ENCODE data around the gene HIRA. TPM values are rescaled to one million over a fixed set of nuclear protein-coding genes. Genes with fewer than 3 reads are reported as not detected.
A peak's percentile ranks its signal among the peaks of the same experiment; 100 is the strongest.

The HIRA gene
- total and polyA plus RNA-seq, 9 of the 15 experiments (the other 6 are each of a cell fraction or from before 2014, with no cell fraction given) = 0.96 to 132 (median 58.4) TPM

DNA sequence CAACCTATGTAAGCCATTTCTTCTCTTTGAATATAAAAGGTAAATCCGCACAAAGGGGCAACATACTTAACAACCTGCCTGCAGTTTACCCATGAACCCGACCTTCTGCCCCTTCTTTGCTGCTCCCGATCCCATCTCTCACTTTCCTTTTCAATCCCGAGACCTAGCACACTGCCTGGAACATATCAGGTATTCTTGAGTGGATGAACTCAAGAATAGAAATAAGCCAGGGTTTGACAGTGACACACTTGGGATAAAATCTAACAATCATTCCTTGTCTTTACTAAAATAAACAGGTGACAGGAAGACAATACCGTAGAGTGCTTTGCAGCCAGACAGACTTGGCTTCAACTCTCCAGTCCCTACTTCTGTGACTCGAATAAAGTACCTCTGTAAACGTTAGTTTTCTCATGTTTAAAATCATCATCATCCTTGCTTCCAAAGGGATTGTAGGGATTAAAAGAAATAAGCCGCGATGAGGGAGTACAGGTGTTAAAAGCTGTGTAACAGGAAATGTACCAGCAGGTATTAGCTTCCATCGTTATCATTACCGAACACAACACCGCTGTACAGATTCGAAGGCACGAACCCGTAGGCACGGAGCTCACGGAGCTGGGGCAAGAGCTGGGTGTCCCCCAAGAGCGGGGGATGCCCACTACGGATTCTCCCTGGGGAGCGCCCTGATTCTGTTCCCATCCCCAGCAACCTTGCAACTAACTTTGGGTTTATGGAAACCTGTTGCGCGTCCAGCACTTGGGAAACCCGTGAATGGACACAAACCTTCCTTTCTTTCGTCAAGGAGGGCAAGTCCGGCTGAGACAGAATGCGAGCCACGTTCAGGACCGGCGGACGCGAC, 46.7 kb upstream of the HIRA start:
- Histone ChIP-seq H3K9me1 (ENCODE audit: control insufficient read depth, insufficient read depth, low read length) (no peaks in the 10 kb centered on the region), H3K79me2 (ENCODE audit: control insufficient read depth, insufficient read depth, low read length) (peaks cover 87% of the 10 kb centered on the region), H3K27ac (ENCODE audit: extremely low read depth, low read depth, low read length) (peak overlapping the region; percentile 97), H4K20me1 (replicated peaks; ENCODE audit: control insufficient read depth, insufficient read depth, low read length) (peaks cover 37% of the 10 kb centered on the region), H3K27me3 (ENCODE audit: control insufficient read depth in 2 of 2, insufficient read depth in 2 of 2, low read length in 2 of 2) (no peaks in the 10 kb centered on the region), H3K9ac (ENCODE audit: insufficient read depth in 1 of 2, low read depth in 2 of 2, low read length in 2 of 2) (peak overlapping the region; percentile 96 to 97), H3K9me3 (replicated peaks; ENCODE audit: control insufficient read depth, insufficient read depth, low read depth, low read length) (no peaks in the 10 kb centered on the region), H3K4me1 (replicated peaks in 1 of 2; ENCODE audit: control insufficient read depth in 2 of 2, insufficient read depth in 2 of 2, low read length in 2 of 2) (peaks cover 7 to 16% of the 10 kb centered on the region in 2 experiments), H3K4me3 (peak overlapping the region; percentile 70), H3K4me2 (ENCODE audit: insufficient read depth, low read length) (peak overlapping the region; percentile 97), H2AFZ (ENCODE audit: low read depth, low read length) (peak overlapping the region; percentile 99), H3K36me3 (ENCODE audit: control insufficient read depth, insufficient read depth, low read length) (peaks cover 64% of the 10 kb centered on the region)
- ATAC-seq (peak; percentile 1; the same call in 2 of the 3 replicates), FAIRE-seq (no peak), DNase-seq (ENCODE audit: extremely low read depth in 1 of 4, low spot score in 3 of 4) (peak in 1 of 4 experiments; percentile 70)
- under 1% methylated on average over 31 of the region's 31 CpGs for WGBS (ENCODE audit: insufficient coverage, low coverage, missing lambda C conversion rate)
- CTCF ChIA-PET (ENCODE audit: low intra/inter-chr PET ratio) = interaction anchor here (0.5 to 2.1 kb wide), 8 partner anchors 47 to 525 kb away, joined by 3 to 14 read pairs (median 5); partner anchors contain the start of genes CLTCL1, HIRA and SLC25A1
- BruUV-seq (replicated peaks) = TSS peak; percentile 50
- intact Hi-C loops (cut with micrococcal nuclease) (loop anchor here (1.0 to 5.0 kb wide), 5 partner anchors 81 to 356 kb away; partner anchors contain the start of gene DGCR2), in situ Hi-C loops (cut with MboI) (no loop called here)
- POLR2A ChIA-PET = interaction anchor here (0.7 to 5.4 kb wide), 21 partner anchors 13 to 610 kb away, joined by 3 to 148 read pairs (median 4); partner anchors contain the start of genes C22orf39, CLTCL1, ESS2 and HIRA
- TF ChIP-seq, protein P1, sequence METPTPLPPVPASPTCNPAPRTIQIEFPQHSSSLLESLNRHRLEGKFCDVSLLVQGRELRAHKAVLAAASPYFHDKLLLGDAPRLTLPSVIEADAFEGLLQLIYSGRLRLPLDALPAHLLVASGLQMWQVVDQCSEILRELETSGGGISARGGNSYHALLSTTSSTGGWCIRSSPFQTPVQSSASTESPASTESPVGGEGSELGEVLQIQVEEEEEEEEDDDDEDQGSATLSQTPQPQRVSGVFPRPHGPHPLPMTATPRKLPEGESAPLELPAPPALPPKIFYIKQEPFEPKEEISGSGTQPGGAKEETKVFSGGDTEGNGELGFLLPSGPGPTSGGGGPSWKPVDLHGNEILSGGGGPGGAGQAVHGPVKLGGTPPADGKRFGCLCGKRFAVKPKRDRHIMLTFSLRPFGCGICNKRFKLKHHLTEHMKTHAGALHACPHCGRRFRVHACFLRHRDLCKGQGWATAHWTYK (CRISPR knock-in tag; IDR thresholded peaks at IDR 0.05) = peak; percentile 51; the same call in 1 of the 2 replicates
- TF ChIP-seq, protein P2, sequence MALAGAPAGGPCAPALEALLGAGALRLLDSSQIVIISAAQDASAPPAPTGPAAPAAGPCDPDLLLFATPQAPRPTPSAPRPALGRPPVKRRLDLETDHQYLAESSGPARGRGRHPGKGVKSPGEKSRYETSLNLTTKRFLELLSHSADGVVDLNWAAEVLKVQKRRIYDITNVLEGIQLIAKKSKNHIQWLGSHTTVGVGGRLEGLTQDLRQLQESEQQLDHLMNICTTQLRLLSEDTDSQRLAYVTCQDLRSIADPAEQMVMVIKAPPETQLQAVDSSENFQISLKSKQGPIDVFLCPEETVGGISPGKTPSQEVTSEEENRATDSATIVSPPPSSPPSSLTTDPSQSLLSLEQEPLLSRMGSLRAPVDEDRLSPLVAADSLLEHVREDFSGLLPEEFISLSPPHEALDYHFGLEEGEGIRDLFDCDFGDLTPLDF (CRISPR knock-in tag; IDR thresholded peaks at IDR 0.05) = peak; percentile 76; the same call in 1 of the 2 replicates
- TF ChIP-seq RUNX1 (IDR thresholded peaks at IDR 0.05; ENCODE audit: low read depth) (no peak), KLF6 (CRISPR knock-in tag; IDR thresholded peaks at IDR 0.05; ENCODE audit: borderline replicate concordance) (no peak), PHB (CRISPR knock-in tag; IDR thresholded peaks at IDR 0.05) (peak; percentile 30; the same call in 1 of the 2 replicates), SAP30 (IDR thresholded peaks at IDR 0.05; ENCODE audit: borderline replicate concordance, insufficient read depth, low read depth, low read length, poor library complexity, severe bottlenecking) (peak; percentile 97), FIP1L1 (IDR thresholded peaks at IDR 0.05; ENCODE audit: low read depth, low read length, poor library complexity, severe bottlenecking) (no peak), FOXK2 (conservative IDR thresholded peaks at IDR 0.05 in 1 of 2, IDR thresholded peaks at IDR 0.05 in 1 of 2; ENCODE audit: low read depth in 2 of 2) (no peak), RFX5 (IDR thresholded peaks at IDR 0.05; ENCODE audit: low read depth, low read length) (no peak; the same call in 1 of the 2 replicates), PHF21A (IDR thresholded peaks at IDR 0.05; ENCODE audit: borderline replicate concordance, low read depth) (no peak), HOXB6 (CRISPR knock-in tag; IDR thresholded peaks at IDR 0.05; ENCODE audit: borderline replicate concordance) (no peak), IFI16 (CRISPR knock-in tag; IDR thresholded peaks at IDR 0.05) (0 out of 2 replicates have a peak, but pooled peaks have one; percentile 22), ELF4 (CRISPR knock-in tag; IDR thresholded peaks at IDR 0.05) (0 out of 2 replicates have a peak, but pooled peaks have one; percentile 28), HEY1 (CRISPR knock-in tag; IDR thresholded peaks at IDR 0.05; ENCODE audit: borderline replicate concordance) (no peak), ZNF224 (CRISPR knock-in tag; IDR thresholded peaks at IDR 0.05) (no peak), WHSC1 (IDR thresholded peaks at IDR 0.05; ENCODE audit: low read length) (no peak)
- TF ChIP-seq, protein P3, sequence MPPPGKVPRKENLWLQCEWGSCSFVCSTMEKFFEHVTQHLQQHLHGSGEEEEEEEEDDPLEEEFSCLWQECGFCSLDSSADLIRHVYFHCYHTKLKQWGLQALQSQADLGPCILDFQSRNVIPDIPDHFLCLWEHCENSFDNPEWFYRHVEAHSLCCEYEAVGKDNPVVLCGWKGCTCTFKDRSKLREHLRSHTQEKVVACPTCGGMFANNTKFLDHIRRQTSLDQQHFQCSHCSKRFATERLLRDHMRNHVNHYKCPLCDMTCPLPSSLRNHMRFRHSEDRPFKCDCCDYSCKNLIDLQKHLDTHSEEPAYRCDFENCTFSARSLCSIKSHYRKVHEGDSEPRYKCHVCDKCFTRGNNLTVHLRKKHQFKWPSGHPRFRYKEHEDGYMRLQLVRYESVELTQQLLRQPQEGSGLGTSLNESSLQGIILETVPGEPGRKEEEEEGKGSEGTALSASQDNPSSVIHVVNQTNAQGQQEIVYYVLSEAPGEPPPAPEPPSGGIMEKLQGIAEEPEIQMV (tag; conservative IDR thresholded peaks at IDR 0.05; ENCODE audit: low read depth) = no peak
